Stimulated activated CD4-positive, alpha-beta T cell treated with anti-CD3 and anti-CD28 coated beads, TNF-alpha, amount 100 ng/mL, for 4 hours (primary cell): ENCODE measurements around the gene RHOT1.
"Not testable (repeated sequence)": the region's sequence is repeated elsewhere in the genome, so short reads cannot be mapped to it uniquely, and the experiment has no call there.

Source experiments
- DNase-seq, 3 experiments: peaks; one replicate each; pipeline ENCODE4 v3.0.0-alpha.2; 2020; ENCODE audit warnings: low read depth in 3 of 3

RHOT1 gene

DNA sequence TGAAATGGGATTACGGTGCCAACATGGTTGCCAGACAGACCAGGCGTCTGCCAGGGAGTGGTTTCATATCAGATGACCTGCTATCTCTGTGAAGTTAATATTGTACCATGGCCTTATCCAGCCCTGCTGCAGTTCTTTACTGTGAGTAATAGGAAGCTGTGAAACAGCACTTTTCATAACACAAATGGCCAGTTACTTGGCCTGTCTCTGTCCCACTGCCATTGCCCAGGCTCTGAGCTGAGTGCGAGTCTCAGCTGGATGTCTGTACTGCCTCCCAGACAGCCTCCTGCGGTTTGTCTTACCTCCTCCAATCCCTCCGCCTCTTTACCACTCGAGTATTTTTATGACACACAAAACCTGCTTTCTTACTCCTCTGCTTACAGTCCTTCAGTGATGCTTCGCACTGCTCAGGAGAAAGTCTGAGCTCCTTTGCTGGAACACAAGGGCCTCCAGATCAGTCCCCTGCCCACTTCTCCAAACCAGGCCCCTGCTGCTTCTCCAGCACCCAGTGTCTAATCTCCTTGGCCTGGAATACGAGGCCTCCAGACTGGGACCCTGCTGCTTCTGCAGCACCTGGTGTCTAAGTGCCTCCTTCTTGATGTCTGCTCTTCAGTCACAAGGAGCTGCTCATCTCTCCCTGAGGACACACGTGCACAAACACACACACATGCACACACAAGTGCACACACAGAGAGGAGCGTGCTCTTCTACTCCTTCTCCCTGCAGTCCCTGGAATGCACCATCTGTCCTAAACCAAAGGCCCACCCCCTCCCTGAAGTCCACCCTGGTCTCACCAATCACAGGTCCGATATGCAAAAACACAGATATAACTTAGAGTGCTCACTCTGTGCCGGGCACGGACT, 17.1 kb upstream of the RHOT1 start:
- no peak for DNase-seq

DNA sequence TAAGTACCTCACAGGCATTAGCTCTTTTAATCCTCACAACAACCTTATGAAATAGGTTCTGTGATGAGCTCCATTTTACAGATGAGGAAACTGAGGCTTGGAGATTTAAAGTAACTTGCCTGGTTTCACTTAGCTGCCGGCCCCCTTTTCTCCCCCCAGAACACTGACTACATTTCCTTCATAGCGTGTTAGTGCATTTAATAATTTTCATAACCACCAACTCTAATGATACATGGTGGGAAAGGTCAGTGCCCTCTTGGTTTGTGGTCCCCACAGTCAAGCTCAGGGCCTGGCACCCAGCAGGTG, 16.5 kb upstream of the RHOT1 start:
- no peak for DNase-seq

DNA sequence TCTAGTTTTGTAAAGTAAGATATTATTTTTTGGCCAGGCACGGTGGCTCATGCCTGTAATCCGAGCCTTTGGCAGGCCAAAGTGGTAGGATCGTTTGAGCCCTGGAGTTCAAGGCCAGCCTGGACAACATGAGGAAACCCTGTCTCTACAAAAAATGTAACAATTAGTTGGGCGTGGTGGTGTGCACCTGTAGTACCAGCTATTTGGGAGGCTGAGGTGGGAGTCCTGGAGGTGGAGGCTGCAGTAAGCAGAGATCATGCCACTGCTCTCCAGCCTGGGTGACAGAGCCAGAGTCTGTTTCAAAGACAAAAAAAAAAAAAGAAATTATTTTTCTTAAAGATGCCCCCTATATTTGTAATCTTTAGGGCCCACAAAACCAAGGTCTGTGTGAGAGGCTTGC, 16.0 kb upstream of the RHOT1 start:
- no peak for DNase-seq

DNA sequence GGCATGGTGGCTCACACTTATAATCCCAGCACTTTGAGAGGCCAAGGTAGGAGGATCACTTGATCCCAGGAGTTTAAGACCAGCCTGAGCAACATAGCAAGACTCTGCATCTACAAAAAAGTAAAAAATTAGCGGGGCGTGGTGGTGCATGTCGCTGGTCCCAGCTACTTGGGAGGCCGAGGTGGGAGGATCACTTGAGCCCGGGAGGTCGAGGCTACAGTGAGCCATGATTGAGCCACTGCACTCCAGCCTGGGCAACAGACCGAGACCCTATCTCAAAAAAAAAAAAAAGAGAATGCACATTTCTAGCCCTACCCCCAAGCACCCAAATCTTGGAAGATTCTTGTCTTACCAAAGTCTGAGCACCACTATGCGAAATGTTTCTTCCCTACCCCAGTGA, 15.6 kb upstream of the RHOT1 start:
- no peak for DNase-seq

DNA sequence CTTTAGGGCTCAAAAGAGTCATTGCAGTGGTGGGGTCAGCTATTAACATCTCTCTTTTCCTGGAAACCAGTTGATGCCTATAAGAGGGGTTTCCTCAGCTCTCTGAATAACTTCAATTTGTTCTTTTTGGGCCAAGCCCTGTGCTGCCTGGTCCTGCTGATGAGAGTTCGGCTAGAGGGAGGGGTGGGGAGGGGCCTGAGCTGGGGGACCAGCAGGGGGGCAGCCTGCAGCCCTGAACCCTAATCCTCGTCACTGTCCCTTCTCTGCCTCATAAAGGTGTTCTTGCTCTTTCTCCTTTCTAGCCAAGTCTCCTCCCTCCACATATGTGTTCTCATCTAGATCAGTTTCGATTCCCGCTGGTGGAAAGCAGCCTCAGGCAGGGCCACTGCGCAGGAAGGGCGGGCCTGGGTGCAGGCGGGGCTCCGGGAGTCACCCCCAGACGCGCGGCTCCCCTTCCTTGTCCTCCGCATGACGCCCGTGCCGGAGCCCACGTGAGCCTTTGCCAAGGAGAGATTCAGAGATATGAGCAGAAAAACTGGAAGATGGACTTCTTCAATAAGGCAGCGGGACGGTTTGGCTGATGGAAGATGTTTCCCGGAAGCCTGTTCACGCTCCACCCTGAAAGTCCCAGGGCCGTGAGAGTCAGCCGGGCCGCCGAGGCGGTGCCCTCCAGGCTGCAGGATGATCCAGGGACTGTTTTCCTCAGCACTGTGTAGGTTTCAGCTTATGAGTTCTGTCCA, 15.0 kb upstream of the RHOT1 start:
- DNase-seq, result peak; percentile 47 to 71 (median 69)

DNA sequence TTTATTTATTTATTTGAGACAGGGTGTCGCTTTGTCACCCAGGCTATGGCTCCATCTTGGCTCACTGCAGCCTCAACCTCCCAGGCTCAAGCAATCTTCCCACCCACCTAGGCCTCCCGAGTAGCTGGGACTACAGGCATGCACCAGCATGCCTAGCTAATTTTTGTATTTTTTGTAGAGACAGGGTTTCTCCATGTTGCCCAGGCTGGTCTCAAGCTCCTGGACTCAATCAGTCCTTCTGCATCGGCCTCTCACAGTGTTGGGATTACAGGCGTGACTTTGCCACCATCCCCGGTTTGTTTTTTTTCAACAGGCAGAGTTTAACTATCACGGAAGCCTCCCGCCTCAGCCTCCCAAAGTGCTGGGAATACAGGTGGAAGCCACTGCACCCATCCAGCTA, 13.8 kb upstream of the RHOT1 start:
- not testable (repeated sequence) for DNase-seq

DNA sequence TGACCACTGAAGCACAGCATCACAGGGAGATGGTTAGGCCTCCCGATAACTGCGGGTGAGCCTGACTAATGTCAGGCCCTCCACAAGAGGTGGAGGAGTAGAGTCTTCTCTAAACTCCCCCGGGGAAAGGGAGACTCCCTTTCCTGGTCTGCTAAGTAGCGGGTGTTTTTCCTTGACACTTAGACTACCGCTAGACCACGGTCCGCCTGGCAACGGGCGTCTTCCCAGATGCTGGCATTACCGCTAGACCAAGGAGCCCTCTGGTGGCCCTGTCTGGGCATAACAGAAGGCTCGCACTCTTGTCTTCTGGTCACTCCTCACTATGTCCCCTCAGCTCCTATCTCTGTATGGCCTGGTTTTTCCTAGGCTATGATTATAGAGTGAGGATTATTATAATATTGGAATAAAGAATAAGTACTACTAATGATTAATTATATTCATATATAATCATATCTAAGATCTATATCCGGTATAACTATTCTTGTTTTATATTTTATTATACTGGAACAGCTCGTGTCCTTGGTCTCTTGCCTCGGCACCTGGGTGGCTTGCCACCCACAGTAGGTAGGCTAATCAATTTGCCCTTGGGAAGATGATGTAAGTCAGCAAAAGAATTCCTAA, 6.7 kb upstream of the RHOT1 start:
- not testable (repeated sequence) for DNase-seq

DNA sequence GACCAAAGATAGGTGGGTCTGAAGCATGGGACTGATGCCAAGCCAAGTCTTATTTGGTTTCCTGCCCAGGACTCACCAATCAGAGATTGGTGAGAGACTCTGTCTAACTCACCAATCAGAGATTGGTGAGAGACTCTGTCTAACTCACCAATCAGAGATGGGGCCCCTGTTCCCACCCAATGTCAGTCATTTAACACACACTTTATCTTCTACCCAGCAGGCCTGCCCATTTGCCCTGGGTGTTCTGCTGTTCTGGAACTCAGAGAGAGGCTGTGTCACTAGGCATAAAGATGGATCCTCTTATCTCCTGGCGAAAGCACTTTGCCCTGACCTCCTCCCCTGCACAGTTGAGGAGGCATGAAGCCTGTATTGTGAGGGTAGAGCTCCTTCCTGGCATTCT, 5.4 kb upstream of the RHOT1 start:
- DNase-seq, result no peak

DNA sequence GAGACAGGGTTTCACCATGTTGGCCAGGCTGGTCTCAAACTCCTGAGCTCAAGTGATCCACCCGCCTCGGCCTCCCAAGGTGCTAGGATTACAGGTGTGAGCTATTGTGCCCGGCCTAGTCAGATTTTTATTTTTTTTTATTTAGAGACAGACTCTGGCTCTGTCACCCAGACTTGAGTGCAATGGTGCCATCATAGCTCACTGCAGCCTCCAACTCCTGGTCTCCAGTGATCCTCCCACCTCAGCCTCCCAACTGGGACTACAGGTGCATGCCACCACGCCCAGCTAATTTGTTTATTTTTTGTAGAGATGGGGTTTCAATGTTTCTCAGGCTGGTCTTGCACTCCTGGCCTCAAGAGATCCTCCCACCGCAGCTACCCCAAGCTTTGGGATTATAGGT, 2.8 kb upstream of the RHOT1 start:
- not testable (repeated sequence) for DNase-seq

DNA sequence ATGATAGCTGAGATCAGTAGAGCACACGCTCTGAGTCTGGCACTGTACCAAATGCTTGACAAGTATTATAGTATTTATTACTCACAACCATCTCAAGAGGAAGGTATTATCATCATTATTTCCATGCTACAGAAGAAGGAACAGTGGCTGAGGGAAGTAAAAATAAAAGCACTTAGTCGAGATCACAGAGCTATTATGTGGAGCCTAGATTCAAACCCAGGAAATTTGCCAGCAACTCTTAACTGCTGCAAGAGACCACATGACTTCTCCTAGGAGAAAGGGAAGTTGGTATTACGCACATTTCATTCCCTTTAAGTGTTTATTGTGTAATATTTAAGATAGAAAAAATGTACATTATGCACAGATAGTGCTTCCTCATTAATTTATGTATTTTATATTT, 1.0 kb upstream of the RHOT1 start:
- no peak for DNase-seq

DNA sequence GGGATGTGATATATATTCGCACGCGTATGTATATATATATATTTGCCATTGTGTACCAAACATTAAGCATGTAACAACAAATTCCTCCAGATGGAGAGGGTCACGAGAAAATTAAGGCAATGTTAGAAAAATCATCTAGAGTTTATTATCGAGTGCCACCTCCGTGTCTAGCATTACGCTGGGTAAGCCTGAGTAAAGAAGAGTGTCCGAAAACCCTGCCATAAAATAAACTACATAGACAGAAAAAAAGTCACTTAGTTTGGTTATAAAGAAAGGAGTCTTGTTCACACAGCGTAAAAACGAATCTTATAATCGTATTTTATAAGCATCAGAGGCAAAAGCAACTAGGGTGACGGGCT, 644 bp upstream of the RHOT1 start:
- DNase-seq, result no peak

DNA sequence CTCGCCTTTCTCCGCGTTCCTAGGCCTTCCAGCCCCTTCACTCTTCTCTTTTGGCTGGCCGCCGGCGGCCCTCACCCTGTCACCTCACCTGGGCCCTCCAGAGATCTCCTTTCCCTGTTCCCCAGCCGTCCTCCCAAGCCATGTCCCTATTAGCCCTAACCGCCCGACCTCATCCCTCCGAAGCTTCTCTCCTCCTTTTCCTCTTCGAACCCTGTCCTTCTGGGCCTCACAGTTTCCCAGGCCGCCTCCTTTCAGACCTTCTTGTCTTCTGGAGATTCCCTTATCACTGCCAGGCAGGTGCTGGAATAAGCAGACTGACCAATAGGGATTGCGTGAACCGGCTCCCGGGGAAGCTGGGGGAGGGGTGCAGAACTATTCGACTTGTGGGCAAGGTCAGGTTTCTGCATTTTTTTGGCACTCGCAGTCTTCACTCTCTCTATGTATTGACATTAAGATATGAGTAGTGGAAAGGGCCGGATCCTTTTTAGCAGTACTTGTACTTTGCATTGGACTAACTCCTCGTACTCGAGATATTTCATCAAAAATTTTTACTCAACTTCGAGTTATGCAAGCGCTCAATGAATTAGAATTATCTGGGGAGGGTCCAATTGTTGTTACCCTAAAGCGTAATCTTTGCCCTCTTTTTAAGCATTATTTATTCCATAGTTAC, 690 bp downstream of the RHOT1 start:
- DNase-seq, result peak in 1 of 3 experiments; percentile 6

DNA sequence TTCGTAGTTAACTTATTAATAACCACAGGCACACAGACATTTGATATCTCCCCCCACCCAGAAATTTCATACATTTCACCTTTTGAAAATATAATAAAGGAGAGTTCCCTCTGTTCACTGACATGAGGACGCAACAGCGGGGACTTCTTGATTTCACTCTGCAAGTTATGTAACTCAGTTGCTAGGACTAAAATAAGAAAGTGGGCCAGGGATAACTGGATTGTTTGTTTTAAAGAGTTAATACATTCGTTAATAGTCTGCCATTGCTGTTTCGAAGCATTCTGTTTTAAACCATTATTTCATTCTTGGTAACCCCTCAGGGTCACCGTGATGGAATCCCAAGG, 1.2 kb downstream of the RHOT1 start:
- no peak for DNase-seq

DNA sequence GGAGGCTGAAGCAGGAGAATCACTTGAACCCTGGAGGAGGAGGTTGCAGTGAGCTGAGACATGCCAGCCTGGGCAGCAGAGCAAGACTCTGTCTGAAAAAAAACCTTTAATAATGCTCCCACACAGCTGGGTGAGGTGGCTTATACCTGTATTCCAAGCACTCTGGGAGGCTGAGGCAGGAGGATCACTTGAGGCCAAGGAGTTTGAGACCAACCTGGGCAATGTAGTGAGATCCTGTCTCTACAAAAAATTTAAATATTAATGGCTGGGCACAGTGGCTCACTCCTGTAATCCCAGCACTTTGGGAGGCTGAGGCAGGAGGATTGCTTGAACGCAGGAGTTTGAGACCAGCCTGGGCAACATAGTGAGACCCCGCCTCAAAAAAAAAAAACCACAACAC, 2.1 kb downstream of the RHOT1 start:
- not testable (repeated sequence) for DNase-seq

DNA sequence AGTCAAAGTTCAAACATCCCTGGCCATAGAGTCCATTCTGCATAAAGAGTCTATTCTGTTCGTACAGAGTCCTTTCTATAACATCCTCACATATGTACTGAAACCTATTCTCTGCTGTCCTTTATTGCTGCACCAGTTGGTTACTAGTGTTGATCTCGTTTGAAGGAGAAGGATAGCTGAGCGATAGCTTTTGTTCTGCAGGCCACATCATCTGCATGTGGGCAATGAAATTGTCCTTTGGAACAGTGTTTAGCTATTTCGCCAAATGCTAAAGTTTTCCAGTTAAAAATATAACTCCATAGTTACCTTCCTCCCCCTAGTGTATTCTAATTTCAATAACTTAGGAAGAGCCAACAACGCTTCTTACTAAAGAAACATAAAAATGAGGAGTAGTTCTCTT, 6.0 kb downstream of the RHOT1 start:
- no peak for DNase-seq

DNA sequence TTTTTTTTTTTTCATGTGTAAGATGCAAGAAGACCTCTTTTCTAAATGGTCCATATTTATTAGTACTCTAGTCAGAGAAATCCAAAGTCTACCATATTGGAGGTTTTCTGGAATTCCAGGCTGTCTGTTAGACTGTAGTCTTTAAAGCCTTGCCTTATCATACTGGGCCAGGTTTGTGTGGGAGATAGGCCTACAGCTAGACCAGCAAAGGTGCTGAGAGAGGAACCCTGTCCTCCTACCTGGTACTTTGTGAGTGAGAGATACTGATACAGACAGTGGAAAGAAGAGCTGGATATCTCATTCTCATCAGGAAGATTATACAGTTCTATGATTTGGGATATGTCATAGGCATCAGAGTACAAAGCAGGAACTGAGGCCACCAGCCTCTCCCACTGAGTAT, 8.1 kb downstream of the RHOT1 start:
- no peak for DNase-seq

DNA sequence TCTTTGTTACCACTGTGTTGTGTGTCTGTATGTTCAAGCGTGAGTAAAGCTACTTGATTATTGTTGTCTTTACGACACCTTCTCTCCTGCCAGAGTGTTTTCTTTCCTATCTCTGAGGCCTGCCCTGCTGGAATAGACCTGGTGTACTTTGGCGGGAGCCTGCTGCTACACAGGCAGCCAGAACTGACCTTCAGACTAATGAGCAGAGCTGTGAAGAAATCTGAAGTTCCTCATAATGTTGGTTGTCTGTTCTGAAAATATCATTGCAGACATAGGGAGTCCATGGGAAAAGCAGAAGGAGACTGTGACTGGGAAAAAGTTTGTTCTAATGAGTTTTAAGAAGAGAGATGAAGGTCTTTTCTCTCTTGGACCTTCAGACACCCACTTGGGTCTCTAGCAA, 9.8 kb downstream of the RHOT1 start:
- no peak for DNase-seq

DNA sequence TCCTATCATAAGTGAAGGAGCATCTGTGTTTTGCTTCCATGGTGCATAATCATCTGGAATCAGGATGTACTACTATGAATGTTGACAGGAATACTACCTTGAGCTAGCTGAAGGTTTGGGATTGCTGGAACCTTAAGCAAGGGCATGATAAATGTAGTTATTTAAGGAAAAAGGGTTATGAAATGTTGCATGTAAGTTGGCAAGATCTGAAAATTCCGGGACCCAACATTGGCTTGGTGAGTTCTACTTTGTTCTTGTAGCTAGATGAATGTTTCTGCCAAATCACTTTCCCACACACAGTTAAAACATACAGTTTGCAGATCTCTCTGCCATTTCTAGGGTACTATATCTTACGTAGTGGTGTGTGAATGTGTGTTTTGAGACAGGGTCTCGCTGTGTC, 13.6 kb downstream of the RHOT1 start:
- DNase-seq, result no peak

DNA sequence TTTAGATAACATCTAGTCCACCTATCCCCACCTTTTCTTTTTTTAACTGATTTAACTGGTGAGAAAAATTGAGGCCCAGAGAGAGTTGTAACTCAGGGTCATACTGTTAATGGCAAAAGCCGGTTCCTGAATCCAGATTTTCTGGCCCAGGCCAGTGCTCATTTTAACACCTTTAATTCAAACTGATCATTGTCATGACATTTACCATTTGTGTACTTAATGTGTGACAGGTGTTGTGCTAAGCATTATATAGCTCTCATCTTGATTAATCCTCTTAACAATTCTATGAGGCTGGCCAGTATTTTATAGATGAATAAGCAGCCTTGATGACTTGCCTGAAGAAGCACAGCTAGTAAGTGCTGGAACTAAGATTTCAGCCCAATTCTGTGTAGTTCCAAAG, 14.4 kb downstream of the RHOT1 start:
- no peak for DNase-seq

DNA sequence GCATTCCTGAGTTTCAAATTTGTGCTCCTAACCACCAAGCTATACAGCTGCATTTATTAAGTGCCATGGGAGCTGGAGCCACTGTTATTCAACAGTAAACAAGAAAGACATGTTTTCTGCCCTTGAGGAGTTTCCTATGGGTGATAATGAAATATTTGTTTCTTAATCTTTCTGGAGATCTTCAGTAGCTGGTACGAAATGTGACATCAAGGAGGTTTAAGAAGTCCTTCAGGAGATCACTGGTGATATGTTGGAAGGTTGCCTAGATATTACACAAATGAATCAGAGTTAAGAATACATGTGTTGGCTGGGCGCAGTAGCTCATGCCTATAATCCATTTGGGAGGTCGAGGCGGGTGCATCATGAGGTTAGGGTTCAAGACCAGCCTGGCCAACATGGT, 14.9 kb downstream of the RHOT1 start:
- no peak for DNase-seq

DNA sequence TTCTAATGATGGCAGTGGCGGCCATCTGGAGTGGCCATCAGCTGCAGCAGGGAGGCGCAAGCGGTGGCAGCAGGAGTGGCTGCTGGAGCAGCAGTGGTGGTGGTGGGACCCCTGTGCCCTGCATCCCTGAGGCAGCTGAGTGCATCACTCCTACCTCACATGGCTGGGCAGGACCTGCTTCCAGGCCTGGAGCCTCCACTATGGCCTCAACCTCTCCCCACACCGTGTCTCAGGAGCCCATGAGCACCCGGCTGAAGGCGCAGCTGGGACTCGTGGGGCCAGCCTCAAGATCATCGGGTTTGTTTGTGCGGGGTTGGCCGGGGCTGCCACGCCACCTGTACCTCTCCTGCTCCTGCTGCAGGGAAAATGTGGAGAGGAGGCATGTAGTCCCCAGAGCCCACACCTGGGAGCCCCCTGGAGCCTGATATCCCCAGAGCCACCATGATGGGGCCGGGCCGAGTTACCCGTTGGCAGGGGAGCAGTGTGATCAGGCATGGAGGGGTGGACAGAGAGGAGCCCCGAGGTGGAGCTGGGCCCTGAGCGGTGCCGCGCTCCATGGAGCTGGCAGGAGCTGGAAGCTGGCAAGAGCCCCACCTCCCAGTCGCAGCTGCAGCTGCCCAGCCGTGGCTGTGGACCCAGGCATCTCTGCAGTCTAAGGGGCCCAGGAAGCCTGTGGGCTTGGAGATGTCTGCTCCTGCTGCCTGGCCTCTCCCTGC, 16.7 kb downstream of the RHOT1 start:
- no peak for DNase-seq
